Choroid plexus epithelial cell (primary cell): ENCODE measurements around the gene COX5A.

Source experiments
- DNase-seq: peaks from one replicate; pipeline ENCODE4 v3.0.0-alpha.2; 2010; ENCODE audit warnings: low read depth
- H3K4me3 ChIP-seq: 2 replicates; pipeline ENCODE4 v1.5.1; 2011; ENCODE audit warnings: low read depth, mild to moderate bottlenecking, control low read depth, low read length, moderate library complexity
- TF ChIP-seq, protein P1 (sequence below): conservative IDR thresholded peaks from 2 replicates; pipeline ENCODE4 v1.5.1; 2011; ENCODE audit warnings: low read depth, mild to moderate bottlenecking, control low read depth, inconsistent platforms, low read length, moderate library complexity

Gene COX5A

DNA sequence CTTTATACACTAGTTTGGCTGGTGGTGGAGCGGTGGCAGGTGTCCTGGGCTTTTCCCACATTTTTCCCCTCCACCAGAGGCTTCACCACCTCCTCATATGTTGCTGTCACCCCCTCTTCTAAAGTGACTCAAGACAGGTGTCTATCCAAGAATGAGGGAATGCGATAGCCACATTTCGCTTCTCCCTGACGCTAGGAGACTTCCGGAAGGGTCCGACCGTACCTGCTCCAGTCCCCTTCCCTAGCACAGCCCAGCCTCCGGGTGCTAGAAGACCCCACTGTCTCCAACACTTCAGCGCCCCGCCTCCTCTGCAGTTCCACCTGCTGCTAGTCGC, 65.2 kb downstream of the COX5A start:
- DNase-seq = no peak
- TF ChIP-seq, protein P1, sequence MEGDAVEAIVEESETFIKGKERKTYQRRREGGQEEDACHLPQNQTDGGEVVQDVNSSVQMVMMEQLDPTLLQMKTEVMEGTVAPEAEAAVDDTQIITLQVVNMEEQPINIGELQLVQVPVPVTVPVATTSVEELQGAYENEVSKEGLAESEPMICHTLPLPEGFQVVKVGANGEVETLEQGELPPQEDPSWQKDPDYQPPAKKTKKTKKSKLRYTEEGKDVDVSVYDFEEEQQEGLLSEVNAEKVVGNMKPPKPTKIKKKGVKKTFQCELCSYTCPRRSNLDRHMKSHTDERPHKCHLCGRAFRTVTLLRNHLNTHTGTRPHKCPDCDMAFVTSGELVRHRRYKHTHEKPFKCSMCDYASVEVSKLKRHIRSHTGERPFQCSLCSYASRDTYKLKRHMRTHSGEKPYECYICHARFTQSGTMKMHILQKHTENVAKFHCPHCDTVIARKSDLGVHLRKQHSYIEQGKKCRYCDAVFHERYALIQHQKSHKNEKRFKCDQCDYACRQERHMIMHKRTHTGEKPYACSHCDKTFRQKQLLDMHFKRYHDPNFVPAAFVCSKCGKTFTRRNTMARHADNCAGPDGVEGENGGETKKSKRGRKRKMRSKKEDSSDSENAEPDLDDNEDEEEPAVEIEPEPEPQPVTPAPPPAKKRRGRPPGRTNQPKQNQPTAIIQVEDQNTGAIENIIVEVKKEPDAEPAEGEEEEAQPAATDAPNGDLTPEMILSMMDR = no peak
- H3K4me3 ChIP-seq = peak overlapping the region; percentile 92

DNA sequence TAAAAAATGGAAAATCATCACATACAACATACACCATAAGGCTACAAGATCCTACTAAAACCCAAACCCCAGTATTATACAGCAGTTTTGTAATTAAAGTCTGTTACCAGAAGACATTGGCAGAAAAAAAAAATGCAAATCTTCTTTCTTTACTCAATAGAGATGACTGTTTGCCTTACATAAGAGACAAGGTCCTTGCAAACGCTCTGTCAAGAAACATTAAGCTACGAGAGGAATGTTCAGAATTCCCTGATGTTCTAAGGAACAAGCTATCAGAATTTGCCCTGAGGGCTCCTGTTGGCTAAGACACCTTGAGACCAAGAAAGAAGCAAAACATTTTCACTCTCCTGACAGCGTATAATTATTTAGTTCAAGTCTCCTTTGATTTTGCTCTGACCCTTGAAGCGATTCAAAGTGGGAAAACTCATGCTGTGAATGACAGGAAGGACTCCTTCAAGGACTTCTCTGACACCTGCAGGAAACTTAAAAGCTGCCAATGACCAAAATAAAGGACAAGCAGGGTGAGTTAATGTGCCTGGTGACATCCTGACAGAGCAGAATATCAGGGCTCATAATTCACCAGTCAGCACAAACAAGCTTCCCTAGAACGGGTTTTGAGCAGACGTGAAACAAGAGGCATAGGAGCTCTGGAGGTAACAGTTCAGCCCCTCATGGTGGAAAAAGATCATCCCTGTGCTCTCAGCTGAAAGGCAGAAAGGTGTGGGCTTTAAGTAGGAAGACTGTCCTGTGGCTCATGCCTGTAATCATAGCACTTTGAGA, 67.2 kb downstream of the COX5A start:
- TF ChIP-seq, protein P1 = no peak
- DNase-seq = peak; percentile 29
- H3K4me3 ChIP-seq = no peak overlapping the region
